Measurements from ENCODE around the gene NFXL1.

GRCh38 chr4:47899639-47900038, 14.7 kb downstream of the NFXL1 start:
- no peak for TF ChIP-seq CTCF (IDR thresholded peaks at IDR 0.05)
- no peak for TF ChIP-seq EZH2 (IDR thresholded peaks at IDR 0.05; ENCODE audit: borderline replicate concordance, insufficient read depth, low read depth, low read length, poor library complexity, severe bottlenecking)
